Measurements from ENCODE around the gene SP100. TPM values are rescaled to one million over a fixed set of nuclear protein-coding genes. Genes with fewer than 3 reads are reported as not detected.
"Not testable (repeated sequence)": the region's sequence is repeated elsewhere in the genome, so short reads cannot be mapped to it uniquely, and the experiment has no call there.

Gene SP100
- polyA plus RNA-seq, 3 donors: 26.1 to 31.4 (median 26.7) TPM

DNA sequence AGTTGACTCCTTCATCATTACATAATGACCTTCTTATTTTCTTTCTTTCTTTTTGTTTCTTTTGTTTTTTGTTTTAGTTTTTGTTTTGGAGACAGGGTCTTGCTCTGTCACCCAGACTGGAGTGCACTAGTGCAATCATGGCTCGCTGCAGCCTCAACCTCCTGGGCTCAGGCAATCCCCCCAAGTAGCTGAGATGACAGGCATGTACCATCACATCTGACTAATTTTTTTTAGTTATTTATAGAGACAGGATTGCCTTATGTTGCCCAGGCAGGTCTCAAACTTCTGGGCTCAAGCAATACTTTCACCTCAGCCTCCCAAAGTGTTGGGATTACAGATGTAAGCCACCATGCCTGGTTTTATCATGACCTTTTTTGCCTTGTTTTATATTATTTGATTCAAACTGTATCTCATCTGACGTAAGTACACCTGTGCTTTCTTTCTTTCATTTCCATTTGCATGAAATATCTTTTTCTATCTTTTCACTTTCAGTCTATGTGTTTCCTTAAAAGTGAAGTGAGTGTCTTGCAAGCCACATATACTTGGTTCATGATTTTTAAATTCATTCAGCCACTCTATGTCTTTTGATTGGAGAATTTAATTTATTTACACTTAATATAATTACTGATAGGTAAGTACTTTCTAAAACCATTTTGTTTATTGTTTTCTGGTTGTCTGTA lies 39.1 kb downstream of the SP100 start:
- DNase-seq (ENCODE audit: low read depth in 3 of 3, low spot score in 2 of 3): no peak

DNA sequence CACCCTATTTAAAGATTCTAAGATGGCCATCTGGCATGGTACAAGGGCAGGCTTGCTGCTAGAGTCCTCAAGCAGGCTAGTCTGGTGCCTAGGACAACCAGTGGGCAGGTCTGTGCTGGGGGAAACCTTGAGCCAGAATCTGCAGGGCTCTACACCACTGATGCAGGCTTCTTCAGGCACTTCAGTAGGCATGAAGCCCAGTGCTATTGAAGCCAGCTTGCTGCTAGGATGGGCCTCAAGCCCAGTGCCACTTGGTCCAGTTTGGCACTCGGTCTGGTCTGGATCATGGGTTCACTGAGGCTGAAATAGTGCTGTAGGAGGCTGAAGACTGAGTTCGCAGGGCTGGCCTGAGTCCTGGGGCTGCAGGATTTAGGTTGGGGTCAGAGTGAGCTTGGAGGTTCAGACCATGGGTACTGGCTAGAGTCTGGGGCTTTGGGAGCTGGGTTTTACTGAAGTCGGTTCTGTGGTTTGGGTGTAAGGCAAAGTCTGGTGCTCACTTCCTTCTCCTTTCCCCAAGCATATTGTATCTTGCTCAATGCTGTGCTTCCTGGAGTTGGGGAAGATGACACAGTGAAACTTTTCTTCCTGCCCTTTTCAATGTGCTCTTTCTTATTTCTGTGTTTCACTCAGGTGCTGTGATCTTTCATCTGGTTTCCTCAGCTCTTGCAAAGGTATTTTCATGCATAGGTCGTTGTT lies 41.2 kb downstream of the SP100 start:
- no peak for DNase-seq (ENCODE audit: low read depth in 3 of 3, low spot score in 2 of 3)

DNA sequence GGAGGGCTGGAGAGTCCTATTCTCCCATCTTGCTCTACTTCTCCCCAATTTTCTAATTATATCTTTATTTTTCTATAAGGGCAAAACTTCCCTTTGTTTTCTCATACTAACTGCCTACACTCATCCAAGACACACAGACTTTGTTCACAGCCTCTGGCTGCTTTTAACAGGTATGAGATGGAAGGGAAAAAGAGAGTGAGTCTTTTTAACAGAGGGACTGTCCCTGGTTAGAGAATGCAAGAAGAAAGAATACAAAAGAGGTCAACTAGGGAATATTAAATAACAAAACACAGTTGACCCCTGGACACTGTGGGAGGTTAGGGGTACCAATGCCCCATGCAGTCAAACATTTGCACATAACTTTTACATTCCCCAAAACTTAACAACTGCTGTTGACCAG lies 41.8 kb downstream of the SP100 start:
- no peak for DNase-seq (ENCODE audit: low read depth in 3 of 3, low spot score in 2 of 3)

DNA sequence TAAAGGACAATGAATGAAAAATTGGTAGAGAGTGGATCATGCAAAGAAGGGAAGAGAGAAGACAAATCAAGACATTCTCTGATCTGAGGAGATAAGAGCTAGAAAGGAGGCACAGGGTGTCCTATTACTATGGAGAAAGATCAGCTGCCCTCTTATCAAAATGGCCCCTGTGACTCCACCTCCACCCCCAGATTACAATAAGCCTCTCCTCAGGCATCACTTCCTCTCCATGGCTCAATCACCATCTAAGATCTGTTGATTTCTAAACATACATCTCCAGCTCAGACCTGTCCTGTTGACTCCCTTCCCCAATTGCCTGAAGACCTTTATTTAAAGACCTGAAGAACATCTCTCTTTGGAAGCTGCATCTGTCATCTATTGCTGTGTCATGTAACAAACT lies 43.2 kb downstream of the SP100 start:
- DNase-seq (ENCODE audit: low read depth in 3 of 3, low spot score in 2 of 3): no peak

DNA sequence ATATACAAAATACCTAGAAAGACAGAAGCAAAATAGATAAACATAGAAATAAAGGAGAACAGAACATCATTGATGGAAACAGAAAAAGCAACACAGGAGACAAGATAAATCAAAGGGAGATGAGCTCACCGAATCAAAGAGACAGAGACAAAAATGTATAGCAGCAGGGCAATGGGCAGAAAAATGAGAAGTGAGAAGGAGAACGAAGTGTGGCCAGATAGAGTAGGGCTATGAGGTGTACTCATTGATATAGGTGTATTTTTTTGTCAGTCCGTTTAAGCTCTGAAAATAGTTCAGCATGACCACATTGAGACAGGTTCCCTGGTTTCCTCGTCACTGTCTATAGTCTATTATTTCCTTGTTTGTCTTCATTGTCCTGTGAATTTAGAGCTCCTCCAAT lies 55.1 kb downstream of the SP100 start:
- no peak for DNase-seq (ENCODE audit: low read depth in 3 of 3, low spot score in 2 of 3)

DNA sequence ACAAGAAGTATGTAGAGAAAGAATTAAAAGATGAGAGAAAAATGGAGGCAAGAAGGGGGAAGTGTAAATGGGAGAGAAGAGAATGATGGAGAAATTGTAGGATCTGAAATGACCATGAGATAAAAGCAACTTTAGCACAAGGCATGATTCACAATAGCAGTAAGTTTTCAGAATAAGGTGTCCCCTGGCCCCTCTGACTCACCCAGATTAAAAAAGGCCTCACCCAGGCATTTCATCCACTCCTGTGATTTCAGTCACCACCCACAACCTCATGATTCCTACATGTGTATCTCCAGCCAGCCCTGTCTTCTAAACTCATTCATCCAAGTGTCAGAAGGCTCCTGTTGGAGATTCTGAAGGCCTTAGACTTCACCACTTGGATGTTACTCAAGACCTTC lies 56.6 kb downstream of the SP100 start:
- DNase-seq (ENCODE audit: low read depth in 3 of 3, low spot score in 2 of 3): no peak

DNA sequence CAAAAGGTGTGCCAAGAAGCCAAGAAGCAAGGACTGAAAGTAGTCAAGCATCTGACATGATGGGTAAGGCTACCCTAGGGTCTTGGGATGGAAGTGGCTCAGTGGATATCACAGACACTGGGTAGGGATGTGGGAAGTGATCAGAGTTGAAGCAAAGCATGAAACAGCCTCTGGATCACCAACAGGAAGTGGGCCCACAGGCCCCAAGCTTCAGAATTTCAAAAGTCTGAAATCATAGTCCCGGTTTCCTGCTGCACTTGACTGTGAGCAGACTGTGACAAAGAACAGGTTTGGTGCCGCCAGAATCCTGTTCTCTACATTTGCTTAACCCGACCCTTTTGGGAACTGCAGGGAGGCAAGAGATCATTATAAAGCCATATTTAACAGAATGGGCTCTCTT lies 57.4 kb downstream of the SP100 start:
- no peak for DNase-seq (ENCODE audit: low read depth in 3 of 3, low spot score in 2 of 3)

DNA sequence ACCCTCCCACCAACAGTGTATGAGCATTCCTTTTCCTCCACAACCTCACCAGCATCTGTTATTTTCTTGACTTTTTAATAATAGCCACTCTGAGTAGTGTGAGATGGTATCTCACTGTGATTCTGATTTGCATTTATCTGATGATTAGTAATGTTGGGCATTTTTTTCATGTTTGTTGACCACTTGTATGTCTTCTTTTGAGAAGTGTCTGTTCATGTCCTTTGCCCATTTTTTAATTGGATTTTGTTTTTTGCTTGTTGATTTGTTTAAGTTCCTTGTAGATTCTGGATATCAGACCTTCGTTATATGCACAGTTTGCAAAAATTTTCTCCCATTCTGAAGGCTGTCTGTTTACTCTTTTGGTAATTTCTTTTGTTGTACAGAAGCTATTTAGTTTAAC lies 59.1 kb downstream of the SP100 start:
- DNase-seq (ENCODE audit: low read depth in 3 of 3, low spot score in 2 of 3): no peak

DNA sequence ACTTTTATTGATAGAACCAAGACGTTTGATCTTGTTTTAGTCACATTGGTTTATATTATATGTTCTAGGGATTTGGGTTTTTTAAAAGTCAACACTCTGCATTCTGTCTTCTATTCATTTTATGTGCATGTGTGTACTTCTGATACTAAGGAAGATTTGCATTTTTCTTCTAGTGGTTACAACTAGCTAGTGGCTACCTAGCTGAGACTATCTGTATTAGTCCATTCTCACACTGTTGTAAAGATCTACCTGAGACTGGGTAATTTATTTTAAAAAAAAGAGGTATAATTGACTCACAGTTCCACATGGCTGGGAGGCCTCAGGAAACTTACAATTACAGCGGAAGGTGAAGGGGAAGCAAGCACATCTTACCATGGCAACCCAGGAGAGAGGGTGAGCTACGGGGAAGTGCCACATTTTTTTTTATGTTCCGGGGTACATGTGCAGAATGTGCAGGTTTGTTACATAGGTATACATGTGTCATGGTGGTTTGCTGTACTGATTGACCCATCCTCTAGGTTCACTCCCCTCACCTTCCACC lies 69.9 kb downstream of the SP100 start:
- no peak for DNase-seq (ENCODE audit: low read depth in 3 of 3, low spot score in 2 of 3)

DNA sequence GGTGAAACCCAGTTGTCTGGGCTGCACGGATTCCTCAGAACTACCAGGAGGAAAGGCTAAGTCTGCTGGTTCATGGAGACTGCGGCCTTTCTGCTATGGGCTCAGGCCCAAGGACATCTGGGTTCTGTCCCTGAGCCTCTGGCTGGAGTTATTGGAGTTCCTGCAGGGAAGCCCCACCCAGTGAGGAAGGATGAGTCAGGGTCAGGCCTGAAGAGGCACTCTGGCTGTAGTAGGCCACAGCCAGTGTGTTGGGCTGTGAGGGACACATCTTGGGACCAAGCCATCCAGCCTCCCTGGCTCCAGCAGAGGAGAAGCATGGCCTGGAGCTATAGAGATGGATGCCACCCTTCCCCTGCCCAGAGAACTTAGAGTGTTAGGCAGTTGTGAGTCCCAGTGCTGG lies 75.2 kb downstream of the SP100 start:
- not testable (repeated sequence) for DNase-seq (ENCODE audit: low read depth in 3 of 3, low spot score in 2 of 3)

DNA sequence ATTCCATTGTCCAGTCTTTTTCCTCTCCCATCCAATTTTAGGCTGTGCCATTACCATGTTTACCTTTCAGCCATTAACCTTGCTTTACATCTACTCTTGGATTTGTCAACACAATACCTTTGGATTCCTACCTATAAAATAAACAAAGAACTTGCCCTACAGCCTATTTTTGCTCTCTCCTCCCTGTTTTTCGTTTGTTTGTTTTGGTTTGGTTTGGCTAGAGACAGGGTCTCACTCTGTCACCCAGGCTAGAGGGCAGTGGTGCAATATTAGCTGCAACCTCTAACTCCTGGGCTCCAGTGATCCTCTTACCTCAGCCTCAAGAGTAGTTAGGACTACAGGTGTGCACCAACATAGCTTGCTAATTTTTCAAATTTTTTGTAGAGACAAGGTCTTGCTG lies 76.1 kb downstream of the SP100 start:
- no peak for DNase-seq (ENCODE audit: low read depth in 3 of 3, low spot score in 2 of 3)

DNA sequence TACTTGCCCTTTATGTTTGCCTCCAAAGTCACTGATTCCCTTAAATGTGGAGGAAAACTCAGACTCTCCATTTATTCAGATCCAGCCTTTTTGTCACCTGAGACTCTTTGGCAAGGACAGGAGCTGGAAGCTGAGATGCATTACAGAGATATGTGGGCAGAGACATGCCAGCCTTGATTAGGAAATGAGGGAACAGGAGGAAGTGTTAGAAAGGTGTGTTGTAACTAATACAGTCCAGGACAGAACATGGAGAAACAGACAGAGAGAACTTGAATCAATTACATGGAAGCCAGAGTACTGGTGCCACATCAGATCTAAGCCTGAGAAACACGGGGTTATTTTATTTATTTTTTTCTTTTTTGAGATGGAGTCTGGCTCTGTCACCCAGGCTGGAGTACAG lies 79.0 kb downstream of the SP100 start:
- no peak for DNase-seq (ENCODE audit: low read depth in 3 of 3, low spot score in 2 of 3)

DNA sequence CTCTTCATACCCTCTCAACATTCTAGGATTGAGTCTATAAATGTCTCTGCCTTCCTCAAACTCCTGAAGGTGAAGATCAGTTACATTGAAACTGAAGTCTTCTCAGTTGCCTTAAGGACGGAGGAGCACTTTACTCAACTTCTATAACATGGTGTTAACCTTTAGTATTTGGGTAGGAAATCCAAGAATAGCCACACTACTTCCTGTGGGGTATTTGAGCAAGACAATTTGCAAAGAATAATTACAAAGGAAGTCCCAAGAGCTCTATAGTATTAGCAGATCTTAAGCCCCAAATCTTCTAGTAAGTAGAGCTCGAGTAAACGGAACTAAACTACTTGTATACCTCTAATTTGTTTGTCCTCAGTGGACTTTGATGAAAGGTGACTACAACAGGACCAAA lies 80.9 kb downstream of the SP100 start:
- no peak for DNase-seq (ENCODE audit: low read depth in 3 of 3, low spot score in 2 of 3)

DNA sequence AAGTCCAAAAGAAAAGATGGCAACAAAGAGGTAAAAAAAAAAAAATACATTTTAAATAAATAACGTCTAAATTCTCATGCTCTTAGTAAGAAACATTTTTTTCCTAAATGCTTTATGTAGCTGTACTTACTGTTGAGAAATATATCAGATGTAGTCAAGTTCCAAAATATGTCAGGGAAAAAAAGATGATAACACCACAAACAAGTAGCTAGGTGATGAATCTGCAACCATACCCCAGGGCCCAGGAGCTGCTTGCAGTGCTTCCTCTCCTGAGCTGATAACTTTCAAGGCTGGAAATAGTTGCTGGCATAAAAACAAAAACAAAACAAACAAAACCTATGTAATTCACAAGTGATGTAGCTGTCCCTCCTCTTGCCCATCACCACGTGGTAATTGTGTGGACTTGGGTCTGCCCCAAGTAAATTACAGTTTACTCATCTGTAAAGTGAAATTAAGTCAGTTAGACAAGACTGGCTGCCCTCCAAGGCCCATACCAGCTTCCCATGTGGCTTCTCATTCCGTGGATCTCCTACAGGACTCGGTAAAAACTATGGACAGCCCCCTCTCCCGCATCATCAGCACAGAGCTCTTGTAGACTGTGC lies 82.6 kb downstream of the SP100 start:
- no peak for DNase-seq (ENCODE audit: low read depth in 3 of 3, low spot score in 2 of 3)

DNA sequence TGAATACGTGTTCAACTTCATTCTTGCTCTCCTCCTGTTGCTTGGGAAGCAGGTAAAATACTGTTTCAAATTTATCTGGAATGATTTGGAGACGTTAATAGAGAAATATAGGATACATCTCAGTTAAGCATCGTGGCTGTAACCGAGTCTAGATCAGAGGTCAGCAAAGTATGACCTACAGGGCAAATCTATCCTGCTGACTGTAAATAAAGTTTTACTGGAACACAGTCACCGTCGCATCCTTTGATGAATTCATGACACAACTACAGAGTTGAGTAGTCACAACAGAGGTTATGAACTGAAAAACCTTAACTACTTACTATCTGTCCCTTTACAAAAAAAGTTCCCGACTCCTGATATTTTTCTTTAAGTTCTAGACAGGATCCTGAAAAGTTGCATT lies 86.6 kb downstream of the SP100 start:
- DNase-seq (ENCODE audit: low read depth in 3 of 3, low spot score in 2 of 3): no peak

DNA sequence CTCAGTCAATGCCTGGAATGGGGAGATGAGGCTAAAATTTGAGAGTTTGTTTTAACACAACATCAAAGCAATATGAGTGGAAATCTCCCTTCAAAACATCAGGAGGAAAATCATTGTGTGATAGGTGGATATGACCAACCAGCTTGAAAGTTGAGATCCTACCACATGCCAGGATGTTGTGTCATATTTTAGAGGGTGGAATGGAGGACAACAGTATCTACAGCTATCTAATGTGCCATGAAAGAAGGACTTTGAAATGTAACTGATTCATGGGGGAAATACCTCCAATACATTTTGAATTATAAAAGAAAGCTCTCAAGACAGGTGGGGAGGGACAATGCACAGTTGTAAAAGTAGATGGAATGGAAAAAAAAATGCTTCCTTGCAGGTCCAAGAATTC lies 87.8 kb downstream of the SP100 start:
- DNase-seq (ENCODE audit: low read depth in 3 of 3, low spot score in 2 of 3): no peak

DNA sequence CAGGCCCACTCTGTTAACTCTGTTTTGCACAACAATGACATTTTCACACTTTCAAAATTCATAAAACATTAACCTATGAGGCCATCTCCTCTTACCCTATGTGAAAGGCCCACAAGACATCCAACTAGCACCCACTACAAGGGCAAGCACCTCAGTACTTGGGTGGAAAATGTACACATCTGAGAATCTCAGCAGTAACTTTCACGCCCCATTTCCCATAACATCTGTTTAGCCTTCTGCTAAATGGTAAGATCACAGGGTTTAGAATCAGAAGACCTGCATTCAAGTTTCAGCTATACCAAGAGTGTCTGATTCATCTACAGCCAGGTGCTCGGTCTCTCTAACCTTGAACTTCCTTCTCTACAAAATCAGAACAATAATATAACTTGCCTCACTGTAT lies 89.2 kb downstream of the SP100 start:
- DNase-seq (ENCODE audit: low read depth in 3 of 3, low spot score in 2 of 3): no peak

DNA sequence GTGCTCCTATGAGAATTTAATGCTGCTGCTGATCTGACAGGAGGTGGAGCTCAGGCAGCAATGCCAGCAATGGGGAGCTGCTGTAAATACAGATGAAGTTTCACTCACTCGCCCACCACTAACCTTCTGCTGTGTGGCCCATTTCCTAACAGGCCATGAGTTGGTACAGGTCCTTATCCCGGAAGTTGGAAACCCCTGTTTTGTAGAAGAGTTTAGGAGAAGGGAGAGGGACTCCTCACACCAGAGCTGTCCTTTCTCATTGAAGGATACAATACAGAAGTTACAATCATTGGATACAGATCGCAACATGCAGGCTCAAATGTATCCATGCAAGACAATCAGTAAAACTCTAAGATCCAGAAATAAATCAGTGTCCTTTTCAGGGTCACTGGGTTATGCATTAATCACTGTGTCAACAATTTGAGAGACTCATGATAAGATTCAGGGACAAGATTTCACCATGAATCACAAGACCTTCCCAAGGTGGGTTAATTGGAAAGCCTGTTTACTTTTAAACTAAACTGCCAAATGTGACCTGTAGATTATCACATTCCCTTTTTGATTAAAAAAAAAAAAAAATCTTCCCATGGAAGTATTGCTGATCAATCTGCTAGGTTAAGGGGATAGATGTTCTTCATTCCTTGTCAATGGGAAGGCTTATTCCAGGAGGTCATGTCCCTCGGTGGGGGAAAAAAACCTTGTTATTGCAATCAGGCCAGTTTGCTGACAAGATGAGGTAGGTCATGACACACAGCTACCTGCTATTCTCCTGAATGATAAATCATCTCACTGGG lies 97.2 kb downstream of the SP100 start:
- no peak for DNase-seq (ENCODE audit: low read depth in 3 of 3, low spot score in 2 of 3)

DNA sequence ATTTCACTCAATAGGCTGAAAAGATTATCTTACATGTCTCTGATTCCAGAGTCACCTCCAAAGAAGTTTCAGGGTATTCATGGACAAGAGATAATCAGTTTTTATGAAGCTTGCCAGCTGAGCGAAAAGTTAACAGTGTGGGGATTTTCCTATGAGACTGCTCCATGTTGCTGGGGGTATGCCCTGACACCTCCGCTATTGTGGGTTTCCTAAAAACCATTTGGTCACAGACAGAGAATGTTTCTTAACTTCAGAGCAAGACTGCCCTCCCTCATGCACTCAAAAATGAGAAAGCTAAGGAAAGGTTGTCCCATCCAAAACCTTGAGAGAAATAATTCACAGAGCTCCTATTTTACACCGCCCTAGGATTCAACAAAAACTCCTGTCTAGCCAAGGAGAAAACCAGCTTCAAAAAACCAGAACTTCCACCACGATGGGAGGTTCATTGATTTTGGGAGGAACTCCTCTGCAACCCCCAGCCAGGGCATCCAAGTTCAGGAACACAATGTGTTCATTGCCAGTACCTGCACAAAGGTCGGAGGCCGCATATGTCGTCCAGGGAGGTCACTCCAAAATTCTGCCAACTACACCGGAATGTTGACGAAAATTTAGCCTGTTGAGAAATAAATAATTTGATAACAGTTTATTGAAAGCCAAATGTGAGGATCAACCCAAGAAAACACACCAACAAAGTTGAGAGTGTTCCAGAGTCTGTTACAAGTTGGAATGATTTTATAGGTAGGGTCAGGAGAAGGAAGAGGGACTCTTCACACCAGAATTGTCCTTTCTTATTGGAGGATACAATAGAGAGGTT lies 104.3 kb downstream of the SP100 start:
- no peak for DNase-seq (ENCODE audit: low read depth in 3 of 3, low spot score in 2 of 3)

DNA sequence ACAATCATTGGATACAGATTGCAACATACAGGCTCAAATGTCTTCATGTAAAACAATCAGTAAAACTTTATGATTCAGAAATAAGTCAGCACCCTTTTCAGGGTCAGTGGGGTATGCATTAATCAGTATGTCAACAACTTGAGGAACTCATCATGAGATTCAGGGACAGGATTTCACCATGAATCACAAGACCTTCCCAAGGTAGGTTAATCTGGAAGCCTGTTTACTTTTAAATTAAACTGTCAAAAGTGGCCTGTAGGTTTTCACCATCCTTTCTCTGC lies 104.8 kb downstream of the SP100 start:
- DNase-seq (ENCODE audit: low read depth in 3 of 3, low spot score in 2 of 3): no peak

DNA sequence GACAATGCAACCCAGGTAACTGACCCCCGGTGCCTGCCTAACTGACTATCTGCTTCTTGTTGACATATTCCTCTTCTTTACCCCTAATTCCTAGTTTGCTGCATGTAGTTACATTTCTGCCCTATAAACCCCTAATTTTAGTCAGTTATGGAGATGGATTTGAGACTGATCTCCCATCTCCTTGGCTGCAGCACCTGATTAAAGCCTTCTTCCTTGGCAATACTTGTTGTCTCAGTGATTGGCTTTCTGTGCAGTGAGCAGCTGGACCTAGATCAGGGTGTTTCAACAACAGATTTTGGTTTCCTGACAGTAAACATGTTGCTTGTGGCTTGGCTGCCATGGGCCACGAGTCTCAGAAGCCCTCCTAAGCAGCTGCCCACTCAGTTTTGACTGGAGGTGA lies 105.4 kb downstream of the SP100 start:
- DNase-seq (ENCODE audit: low read depth in 3 of 3, low spot score in 2 of 3): no peak

Measured in right renal cortex interstitium (tissue), 3 donors.